GM21423 (cell line): Measurements from ENCODE around the gene HDLBP.
"Not testable (repeated sequence)": the region's sequence is repeated elsewhere in the genome, so short reads cannot be mapped to it uniquely, and the experiment has no call there.

Experiments used
- ATAC-seq: cut with Tn5 transposase; IDR thresholded peaks from one replicate; pipeline ENCODE4 v1.9.1; 2021; ENCODE audit warnings: mild to moderate bottlenecking, moderate library complexity; ENCODE audit not compliant: unreplicated experiment

Gene HDLBP

DNA sequence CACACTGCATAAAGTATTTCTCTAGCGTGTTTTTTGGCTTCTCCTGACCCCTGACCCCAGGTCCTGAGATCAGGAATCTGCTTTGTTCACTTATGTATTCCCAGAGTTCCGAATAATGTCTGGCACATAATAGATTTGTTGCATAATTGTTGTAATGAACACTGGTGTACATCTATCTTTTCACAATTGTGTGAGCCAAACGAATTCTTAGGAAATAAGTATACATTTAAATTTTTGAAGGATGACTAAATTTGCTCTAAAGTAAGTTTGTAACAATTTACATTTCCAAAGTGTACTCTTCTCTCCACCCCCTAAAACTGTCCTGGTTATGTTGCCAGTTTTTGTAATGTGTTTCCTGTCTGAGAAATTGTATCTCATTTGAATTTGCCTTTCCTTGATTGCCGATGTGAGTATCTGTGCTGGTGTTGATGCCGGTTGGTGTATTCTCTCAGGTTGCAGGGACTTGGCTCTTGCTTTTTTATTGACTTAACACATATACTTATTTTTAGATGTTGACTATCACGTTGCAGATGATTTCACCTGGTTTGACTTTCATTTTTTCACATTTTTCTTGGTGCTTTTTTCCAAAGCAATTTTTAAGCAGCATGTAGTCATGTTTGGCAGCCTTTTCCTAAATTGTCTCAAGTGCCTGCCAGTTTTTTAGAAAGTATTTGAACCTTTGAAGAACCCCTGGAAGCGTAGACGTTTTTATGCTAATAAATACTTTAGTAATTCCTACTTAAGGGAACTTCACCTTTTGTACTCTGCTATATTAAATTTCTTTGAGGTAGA lies 24.6 kb upstream of the HDLBP start:
- ATAC-seq, result no peak

DNA sequence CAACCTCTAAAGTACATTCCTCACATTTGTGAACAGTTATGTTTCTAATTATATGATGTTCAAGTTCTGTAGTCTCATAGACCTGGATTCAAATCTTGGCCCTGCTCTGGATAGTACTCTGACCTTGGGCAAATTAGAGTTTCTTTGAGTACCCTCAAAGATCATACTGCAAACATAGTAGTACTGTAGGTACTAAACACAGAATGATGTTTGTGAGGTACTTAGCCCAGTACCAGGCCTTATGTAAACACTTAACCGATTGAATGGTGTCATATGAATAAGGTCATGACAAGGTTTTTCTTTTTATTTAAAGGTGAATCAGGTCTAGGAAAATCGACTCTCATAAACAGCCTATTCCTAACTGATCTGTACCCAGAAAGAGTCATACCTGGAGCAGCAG lies 19.3 kb upstream of the HDLBP start:
- no peak for ATAC-seq

DNA sequence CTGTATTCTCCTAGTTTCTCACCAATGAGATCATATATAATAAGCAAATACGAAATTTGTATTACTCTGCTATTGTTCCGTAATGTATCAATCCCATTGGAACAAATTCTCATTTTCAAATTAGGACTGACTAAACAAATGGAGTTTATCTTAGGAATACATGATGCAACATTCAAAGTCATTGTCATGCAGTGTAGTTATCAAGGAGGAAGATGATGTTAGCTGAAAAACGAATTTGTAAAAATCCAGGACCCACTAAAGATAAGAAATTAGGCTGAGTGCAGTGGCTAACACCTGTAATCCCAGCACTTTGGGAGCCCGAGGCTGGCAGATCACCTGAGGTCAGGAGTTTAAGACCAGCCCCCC lies 15.1 kb upstream of the HDLBP start:
- ATAC-seq, result no peak

DNA sequence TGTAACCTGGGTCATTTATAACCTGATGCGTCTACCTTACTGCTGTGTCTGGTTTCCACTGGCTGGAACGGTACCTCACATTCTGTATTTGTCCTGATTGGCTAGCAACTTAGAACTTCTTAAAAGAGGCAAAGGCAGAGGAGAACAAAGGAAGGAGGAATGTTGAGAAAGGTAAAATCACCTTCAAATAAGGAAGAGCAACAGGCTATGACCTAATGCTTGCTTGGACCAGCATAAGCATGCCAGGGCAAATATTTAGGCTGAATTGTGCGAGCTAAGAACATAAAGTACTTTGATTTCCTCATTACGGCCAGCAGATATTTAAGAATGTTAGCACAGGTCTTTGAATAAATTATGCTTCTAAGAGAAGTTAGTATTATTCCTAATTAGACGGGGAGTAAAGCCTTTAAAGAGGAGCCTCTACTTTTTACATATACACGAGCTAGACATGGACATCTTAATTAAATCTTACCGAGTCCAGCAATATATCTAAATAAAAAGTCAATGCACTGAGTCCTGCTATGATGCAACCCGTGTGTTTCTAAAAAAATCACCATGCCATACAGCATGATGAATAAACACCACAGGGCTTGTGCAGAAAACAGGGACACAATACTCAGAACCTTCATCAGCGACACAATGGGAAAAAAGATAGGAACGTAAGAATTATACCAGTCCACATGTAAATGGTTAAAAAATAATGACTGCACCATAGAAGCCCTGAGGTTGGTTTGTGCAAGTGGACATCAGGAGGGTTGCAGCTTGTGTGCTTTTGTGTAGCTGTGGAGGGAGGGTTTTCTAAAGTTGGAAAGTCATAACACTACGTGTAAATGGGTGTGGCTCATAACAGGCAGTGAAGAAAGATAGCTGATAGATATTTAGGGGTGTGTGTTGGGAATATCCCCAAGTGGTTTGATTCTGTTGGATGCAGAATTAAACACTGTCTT lies 14.5 kb upstream of the HDLBP start:
- ATAC-seq, result no peak

DNA sequence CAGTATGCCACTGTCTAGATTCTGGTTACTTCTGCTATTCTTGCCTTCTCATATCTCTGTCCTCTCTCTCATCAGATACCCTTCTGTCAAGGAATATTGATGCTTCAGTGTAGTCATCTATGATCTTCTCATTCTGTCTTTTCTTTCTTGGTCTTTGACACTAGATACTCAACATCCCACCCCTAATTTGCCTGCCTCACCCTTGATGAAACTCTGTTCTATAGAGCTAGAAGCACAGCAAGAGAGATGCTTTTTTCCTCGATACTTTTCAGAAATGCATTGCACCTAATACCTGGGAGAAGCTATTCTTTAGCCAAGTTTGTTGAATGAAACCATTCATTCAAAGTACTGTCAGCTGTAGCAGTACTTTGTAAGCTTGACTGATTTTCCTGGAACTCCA lies 9.8 kb upstream of the HDLBP start:
- ATAC-seq, result no peak

DNA sequence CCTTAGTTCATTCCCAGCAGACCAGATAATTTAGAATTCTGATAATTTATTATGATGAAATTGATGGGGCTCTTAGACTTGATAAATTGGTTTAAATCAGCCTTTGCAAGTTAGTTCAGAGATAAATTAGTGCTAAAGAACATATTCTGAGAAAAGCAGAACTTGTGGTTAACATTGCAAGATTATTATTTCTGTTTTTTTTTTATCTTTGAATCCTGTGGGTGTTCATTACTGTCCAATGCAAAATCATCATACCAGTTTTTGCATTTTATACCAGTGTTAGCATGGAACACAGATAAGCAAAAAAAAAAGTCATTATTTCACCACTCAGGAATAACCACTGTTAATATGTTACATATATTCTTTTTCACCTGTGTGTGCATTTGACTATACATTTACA lies 9.3 kb upstream of the HDLBP start:
- ATAC-seq, result no peak

DNA sequence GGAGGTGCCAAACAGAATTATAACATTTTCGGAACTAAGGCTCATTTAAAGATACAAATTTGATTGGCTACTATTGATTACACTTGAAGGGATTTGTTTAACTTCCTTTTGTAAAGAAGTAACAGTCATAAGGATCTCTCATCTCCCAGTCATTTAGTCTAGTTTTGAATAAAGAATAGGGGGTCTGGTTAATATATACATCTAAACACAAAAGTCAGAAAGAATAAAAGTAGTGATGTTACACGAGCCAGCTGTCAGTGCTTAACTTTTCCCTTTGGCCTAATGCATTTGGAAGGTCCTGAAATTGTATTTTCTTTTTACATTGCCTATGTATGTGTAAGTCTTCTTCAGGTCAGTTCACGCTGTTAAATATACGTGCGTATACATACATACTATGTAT lies 8.3 kb upstream of the HDLBP start:
- no peak for ATAC-seq

DNA sequence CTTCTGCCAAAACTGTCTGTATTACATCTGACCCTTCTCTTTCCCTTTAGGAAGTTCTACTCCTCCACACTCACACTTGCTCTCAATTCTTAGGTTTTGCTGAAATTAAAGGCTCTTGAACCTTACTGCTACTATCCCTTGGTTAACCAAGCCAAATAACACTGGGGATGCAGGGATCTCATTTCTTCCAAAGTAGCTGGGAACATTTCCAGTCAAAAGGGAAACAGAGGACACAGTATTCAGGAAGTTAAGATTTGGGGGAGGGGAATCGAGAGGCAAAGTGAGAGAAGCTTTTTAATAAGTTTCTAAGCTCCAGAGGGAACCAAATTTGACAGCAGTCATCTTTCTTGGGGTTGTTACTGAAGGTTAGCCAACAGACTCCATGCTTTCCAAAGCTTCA lies 6.4 kb upstream of the HDLBP start:
- no peak for ATAC-seq

DNA sequence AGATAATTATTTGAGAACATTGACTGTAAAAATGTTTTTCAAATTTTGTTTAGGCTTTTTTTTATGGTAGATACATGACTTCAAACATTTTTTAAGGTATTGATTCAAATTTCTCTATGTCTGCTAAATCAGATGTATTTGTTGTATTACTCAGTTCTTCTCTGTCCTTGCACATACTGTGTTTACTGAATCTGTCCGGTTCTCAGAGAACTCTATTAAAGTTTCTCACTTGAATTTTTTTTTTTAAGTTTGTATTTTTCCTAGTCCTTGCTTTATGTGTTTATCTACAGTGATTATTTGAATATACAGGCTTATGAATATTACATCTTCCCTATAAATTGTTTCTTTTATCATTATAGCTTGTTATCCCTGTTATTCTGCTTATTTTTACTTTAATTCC lies 5.6 kb upstream of the HDLBP start:
- ATAC-seq, result no peak

DNA sequence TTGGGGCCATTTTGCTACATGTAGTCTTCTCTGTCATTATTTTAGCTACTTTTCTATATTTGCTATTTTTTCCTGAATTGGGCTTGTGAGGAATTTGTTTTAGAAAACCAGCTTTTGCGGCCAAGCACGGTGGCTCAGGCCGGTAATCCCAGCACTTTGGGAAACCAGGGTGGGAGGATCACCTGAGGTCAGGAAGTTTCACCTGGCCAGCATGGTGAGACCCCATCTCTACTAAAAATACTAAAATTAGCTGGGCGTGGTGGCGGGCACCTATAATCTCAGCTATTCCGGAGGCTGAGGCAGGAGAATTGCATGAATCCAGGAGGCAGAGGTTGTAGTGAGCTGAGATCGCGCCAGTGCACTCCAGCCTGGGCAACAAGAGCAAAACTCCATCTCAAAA lies 4.9 kb upstream of the HDLBP start:
- no peak for ATAC-seq

DNA sequence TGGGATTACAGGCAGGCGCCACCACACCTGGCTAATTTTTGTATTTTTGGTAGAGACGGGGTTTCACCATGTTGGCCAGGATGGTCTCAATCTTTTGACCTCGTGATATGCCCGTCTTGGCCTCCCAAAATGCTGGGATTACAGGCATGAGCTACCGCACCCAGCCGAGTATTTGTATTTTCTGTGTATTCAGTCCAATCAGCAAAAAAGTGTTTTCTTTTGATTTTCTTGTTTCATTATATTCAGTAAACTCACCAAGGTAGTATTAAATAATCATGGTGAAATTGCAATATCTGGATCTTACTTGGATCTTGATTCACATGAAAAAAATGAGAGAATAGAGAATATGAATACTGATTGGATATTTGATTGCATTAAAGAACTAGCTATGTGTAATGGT lies 3.4 kb upstream of the HDLBP start:
- ATAC-seq, result not testable (repeated sequence)

DNA sequence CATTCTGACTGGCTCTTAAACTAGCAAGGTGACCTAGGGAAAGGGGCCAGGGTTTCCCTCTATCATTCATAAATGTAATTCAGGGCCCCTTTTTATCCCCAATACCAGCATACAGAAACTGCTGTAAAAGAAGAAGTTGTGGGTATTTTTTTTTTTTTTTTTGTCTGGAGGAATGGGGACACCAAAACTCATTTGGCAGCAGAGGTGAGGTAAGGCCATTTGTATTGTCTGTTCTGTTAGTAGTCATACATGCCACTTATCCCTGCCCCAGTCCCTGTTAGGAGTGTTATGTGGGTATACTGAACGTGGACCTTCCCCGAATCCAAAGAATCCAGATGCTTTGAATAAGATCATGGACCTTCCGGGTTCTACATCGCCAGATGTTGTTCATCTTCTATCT lies 1.9 kb upstream of the HDLBP start:
- no peak for ATAC-seq

DNA sequence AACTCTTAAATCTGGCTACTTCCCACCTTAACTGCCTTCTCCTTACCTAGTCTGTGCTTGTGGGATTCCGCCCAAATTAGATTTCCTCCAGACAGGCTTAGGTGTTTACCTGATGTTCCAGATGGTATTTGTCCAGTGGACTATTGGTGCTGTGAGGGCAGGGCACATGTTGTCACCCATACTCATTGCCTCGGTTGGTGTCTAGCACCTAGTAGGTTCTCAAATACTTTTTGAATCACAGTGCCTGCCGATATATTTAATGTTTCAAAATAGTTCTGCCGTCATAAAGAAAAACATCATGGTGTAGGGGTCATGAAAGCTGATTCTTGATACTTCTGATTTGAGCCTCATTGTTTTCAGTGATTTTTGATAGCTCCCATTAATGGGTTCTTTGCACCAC lies 1.4 kb upstream of the HDLBP start:
- no peak for ATAC-seq

DNA sequence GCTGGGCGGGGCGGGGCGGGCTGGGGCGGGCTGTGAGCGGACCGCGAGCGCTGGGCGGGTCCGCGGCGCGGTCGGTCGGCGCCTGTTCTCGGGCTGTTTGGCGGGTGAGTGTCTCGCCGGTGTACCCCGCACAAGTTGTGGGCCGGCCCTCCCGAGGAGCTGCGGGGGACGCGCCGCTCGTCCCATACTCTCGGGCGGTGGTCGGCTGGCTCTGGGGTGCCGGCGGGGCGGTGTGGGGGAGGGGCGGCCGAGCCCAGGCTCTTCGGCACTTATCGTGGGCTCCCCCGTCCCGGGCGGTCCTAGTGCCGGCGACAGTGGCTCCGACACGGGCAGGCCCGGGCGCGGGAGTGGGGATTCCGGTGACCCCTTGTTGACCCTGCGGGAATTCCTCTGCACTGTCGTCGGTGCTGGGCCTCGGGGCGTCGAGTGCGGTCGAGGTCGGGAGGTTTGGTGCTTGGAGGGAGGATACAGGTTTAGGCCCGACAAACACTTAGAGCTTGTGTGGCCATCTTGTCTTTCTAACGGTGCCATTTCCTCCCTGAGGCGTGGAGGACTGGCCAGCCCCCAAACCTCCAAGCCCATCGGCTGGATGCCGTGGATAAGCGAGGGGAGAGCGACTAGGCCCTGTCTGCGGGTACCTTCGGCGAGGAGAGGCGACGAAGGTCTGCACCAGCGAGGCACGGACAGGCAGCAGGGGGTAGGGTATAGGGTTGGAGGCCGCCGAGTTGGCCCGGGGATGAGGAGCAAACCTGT lies 583 bp upstream of the HDLBP start, which contains the start of gene SEPTIN2:
Gene SEPTIN2 (plus strand): TSS at position 47 of the 753 bp plus-strand sequence. CDS start 8,308 bp downstream, outside the sequence.
- ATAC-seq, result peak; percentile 35

DNA sequence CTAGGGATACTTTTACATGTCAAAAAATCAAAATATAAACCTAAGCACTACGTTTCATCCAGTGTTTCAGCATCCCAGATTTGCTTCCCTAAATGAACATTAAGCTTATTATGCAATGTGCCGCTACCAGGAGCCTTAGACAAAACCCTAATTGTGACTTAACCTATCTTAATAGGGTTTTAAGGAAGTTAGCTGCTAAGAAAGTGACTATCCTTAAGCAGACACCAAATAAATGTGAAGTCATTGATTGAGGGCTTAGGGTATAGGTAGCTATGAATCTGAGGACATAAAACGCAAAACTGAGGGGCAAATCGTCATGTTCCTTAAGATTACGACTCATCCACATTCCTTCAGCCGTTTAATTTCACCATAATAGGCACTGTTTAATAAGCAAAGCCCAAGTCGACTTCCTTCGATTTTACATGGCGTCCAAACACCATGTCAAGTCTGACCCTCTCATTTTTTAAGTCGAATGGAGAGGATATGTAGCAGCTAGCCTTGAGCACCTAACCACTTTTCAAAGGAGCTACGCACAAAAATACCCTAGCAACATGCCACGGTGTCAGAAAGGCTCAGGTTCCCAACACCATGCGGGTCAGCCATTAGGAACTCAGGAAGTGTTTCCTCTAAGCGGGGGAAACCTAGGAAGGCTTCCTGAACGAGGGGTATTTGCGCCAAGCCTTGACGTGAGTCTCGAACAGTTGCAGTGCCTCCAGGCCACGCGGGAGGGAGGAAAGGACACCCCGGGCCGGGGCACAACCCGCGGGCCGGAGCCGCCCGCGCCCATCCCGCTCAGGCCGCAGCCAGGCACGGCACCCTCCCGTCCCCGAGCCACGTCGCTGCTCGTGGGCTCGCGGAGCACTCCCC lies 1.0 kb downstream of the HDLBP start:
- no peak for ATAC-seq

DNA sequence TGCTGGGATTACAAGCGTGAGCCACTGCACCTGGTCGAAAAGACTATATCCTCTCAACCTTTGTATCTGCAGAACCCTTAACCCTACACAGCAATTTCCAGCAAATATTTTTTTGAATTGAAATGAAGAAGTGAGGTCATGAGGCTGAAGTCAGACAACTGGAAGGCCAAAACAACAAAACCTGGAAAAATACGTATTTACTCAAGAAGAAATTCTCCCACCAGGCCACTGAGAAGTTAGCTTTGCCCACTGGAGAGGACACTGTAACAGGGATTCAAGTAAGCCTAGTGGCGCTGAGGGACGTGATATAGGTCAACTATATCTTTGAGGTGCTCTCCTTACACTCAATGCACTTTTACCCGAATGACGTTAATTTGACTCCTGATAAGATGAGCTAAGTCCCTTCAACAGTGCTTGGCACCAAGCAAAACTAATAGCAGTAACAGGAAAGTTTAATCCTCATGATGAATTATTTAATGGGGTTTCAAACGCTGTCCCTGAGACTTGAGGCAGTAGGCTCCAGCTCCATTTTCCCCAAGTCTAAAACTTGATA lies 1.9 kb downstream of the HDLBP start:
- no peak for ATAC-seq

DNA sequence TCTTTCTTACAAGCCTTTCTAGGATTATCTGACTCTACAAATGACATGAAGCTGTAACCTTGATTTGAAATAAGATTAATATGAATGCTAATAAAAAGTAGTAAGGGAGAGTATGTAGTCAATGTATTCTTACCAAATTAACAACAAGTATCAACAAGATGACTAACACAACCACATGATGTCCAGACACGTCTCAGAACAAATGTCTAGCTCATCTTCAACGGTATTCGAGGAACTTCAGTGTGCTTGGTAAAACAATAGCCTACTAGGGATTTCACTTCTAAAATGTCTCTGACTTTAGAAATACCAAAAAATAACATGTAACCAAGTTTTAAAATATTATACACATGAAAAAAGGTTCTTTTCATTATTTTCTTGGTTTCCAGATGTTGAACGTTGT lies 3.4 kb downstream of the HDLBP start:
- no peak for ATAC-seq

DNA sequence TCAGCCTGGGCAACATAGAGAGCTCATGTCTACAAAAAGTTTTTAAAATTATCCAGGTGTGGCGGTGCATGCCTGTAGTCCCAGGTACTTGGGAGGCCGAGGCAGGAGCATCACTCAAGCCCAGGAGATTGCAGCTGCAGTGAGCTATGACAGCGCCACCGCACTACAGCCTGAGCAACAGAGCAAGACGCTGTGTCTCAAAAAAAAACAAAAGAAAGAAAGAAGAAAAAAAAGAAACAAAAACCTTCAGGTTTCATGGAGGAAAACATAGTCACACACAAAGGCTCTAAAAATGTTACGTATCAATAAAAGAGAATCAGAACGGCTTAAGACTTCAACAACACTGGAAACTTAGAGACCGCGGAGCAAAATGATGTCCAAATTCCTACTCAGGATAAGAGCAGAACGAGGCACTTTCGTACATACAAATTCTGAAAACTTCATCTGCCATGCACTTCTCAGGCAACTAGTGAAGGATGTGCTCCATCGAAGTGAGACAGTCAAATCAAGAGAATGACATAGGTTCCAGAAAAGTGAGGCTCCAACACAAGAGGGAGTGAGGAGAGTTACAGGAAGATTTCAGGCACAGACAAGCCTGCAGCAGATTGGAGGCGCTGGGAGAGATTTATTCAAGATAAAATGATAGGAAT lies 4.4 kb downstream of the HDLBP start:
- no peak for ATAC-seq

DNA sequence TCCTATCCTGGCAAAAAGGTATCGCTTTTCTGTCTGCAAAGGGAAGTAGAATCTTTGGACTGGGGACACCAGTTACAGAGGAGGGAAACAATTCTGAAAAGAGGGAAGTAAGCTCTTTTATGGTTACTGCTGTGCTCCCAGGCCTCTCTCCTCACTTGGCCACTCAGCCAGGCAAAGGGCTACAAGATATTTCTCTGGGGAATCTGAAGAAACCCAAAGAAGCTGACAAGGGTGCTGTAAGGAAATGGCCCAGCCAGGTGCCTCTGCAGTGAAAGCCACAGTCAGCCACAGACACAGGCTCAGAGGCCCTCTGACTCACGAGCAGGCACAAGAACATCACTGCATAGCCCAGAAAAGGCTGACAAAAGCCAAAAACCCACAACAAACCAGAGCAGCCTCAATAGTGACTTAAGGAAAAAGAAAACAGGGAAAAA lies 5.8 kb downstream of the HDLBP start:
- ATAC-seq, result peak; percentile 54
